NCI-H187 (cell line): ENCODE data around the gene DUOXA2.
"Not testable (repeated sequence)": the region's sequence is repeated elsewhere in the genome, so short reads cannot be mapped to it uniquely, and the experiment has no call there.

Experiments used
- DNase-seq, 2 experiments: peaks; one replicate each; lab custom pipeline; 2025; lab: John Stamatoyannopoulos, UW

Gene DUOXA2

DNA sequence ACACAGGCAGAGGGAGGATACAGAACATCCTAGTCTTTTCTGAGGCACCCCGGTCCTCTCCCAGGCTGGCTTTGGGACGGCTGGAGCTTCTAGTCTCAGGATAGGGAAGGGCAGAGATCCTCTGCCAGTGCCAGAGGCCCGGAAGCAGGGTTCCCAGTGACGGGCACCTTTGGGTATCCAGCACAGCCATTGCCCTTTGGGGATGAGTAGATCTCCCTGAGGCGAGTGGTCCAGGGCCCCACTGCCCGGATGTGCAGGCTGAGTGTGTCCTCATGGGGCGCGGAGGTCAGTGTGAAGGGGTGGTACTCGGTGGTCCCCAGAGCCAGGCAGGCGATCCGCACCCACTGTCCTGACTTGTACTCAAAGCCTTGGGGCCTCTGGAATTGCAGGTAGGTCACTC, 18.5 kb upstream of the DUOXA2 start:
- no peak for DNase-seq

DNA sequence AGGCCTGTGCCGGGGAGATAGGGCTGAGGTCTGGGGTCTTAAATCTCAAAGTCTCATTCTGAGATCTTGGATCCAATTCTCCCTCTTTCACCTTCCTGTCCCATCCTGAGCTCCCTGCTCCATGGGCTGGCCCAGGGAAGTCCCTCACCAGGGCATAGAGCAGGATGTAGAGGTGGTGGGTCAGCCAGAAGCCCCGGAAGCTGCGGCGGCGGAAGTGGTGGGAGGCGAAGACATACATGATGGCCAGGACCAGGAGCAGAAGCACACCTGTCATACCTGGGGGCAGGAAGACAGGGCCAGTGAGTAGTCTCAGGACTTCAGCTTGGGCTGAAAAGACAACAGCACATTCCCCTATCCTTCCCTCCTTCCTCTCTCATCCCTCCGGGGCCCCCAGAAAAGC, 16.7 kb upstream of the DUOXA2 start:
- DNase-seq: no peak

DNA sequence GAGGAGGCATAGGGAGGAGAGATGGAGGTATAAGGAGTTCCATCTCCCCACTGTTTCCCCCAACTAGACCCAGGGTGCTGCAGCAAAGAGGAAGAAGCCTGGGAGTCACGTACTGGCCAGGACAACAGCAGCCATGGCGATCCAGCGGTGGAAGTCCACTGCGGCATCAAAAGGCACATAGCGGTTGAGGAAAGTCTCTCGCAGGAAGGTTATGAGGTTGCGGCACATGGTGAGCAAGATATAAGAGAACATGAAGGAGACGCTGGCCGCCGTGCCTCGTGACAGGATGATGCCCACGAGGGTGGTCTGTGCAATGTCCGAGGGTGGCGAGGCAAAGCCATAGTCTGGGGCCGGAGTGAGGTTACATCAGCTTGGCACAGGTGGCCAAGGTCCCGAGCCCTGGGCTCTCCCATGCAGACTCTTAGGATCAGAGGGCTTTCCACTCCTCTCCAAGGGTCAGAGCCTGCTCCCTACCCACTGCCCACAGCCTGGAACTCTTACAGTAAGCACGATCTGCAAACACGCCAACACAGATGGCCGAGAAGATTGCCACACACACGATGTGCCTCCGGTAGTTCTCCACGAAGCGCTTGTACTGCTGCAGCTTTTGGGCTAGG, 14.5 kb upstream of the DUOXA2 start:
- no peak for DNase-seq

DNA sequence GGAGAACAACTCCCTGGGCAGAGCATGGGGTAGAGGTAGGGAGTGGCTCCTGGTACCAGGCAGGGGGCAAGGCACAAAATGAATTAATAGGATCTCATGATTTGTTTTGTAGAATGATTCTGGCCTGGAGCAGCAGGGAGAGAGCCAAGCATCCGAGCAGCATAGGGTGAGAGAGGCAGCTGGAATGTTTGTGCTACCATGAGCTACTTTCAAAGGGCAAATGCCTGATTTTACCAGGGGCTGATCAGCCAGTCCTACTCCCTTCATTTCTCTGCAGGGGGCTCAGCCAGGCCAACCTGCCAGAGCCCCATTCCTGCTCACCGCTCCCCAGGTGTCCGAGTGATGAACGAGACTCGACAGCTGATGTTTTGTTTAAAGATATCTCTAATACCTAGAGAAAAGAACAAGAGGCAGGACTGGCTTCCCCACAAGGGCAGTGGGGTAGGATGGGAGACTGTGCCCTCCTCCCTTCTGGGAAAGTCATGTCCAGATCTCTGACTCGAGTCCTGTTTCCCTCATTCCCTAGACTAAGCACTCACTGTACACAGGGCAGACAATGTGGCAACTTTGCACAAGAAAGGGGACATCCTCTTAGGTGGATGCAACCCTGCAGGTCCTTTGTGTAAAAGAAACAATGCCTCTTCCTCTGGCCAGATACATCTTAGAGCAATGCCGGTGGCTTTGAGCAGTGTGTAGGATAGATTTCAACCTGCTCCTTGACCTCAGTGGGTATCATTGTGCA, 13.1 kb upstream of the DUOXA2 start:
- DNase-seq: no peak

DNA sequence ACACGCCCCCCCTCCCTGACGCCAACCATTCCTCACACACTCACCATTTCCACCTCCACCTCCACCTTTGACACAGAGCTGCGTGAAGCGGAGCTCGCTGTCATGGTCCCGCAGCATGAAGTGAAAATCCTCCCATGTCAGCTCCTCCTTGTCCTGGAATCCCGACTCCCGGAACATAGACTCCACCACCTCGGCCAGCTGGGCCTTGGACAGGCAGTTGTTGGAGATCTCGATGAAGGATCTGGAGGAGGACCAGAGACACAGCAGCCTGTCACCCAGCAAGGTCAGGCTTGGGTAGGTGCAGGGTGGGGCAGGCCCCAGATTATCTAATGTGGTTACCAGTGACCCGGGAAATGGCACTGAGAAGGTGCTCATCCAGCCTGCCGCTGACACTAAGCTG, 12.4 kb upstream of the DUOXA2 start:
- no peak for DNase-seq

DNA sequence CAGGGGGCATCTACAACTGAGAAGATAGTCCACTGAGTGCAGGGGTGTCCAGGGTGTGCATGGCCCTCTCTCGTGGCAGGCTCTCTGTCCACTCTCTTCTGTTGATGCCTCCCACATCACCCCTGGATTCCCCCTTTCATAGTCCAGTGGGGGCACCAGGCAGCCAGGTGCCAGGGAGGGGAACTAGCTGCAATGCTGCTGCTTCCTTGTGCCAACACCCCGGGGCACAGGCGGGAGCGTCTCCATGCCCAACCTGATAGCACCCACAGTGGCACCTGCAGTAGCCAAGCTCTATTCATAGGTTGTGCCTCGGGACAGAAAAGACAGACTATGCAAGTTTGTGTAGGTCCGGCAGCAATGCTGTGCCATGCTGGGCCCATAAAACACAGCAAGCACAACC, 11.9 kb upstream of the DUOXA2 start:
- DNase-seq: no peak

DNA sequence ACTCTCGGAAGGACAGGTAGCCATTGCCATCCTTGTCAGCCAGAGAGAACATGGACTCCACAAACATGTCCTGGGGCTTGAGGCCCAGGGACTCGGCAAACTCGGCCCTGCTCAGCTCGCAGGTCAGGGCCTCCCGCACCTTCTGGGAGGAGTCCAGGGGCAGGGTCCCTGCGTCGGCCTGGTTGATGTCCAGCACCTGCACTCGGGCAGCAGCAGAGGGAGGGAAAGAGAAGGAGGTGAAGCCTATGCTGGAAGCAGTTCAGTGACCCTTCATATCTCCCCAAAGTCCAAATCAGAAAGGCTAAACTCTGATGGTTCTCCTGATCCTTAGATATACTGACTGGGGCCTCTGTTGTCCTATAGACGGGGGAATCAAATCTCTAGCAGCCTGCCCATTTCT, 10.0 kb upstream of the DUOXA2 start:
- DNase-seq: not testable (repeated sequence)

DNA sequence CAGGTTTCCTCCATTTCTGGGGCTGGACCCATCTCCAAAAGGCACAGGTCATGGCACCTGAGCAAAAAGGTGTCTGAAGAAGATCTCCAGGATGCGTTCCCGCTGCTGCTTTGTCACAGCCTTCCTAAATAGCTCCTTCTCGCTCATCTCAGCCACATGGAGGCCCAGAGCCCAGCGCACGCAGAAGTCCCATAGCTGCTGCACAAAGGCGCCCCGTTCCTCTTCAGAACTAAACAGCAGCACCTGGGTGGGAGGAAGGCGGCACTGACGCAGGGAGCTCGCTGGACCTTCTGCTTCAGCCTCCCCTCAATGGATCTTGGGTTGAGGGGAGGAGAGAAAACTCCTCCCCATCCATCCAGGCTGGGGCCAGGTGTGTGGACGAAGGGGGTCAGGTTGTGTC, 8.5 kb upstream of the DUOXA2 start:
- DNase-seq: no peak

DNA sequence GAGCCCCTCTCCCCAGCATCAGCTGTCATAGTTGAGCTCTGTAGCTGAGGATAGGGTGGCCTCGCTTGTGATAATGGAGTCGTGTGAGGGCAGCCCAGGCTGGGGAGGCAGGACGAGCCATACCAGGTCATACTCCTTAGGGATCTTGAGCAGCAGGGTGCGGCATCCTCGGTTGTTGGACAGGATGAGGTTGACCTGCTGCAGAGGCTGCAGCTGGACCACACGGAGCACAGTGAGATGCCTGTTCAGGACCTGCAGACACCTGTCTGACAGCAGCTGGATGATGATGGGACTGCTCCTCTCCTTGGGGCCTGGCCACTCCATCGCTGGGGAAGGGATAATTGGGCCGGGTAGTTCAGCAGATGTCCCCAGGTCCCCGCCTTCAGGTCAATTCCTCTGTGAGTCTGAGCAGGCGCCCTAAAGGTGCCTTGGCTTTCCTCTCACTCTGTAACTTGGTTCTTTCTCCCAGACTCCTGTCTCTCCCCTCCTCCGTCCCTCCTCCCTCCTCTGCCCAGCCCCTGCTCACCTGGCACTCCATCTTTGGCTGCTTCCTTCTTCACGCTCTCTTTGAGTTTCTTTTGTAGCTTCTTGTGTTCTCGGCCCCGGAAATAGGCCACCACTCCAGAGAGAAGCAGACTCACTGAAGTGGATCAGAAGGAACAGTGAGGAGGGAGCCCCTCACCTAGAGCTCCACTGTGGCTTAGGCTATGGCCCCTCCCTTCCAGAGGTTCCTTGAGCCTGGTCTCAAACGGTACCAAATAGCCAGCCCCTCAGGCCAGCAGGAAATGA, 7.9 kb upstream of the DUOXA2 start:
- DNase-seq: no peak

DNA sequence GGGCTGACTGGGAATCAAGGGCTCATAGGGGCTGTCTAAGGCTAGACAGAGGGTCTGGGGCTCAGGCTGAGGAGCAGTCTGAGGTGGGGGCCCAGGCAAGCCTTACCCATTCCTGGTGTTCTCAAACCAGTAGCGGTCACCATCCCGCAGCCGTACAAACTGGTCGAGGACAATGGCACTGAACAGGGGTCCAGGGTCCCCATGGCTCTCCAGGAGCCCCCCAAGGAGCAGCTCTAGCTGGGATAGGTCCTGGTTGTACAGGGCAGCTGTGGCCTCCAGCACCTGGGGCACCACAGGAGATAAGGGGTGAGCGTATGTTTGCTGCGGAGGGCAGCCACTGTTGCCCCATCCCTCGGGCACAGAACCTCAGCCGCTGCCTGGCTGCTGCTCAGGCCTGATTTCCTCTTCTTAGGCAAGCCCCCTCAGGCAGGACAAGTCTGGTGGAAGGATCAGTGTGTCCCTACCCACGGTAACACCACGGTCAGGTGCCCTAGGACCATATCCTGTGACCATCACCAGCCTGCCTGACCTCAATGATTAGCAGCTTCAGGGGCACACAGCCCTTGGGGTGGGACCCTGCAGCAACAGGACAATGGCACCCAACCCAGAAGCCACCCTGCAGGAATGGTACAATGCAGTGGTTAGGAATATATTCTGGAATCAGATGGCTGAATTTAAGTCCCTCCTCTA, 6.0 kb upstream of the DUOXA2 start:
- DNase-seq: no peak

DNA sequence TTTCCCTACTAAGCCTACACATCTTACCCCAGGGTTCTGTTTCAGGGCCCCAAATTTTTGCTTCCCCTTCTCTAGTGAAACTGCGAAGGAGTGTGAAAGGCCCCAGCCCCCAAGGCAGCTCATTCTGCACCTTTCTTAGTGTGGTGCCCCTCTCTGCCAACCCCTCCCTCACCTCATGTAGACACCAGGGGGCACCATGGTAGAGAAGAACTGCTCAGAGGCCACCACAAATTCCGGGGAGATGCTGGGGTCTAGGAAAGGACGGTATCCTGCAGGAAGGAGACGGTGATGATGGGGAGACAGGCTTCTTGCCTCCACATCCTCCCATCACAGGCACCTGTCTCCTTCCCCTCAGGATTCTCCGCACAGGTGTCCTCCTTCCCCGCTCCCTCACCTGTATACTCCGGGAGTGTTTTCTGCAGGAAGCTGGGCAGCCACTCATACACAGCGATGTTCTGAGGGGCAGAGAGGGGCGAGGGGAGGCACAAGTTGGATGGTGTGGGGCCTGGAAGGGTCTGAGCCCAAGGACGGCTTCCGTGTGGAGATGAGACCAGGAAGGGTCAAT, 3.8 kb upstream of the DUOXA2 start:
- no peak for DNase-seq

DNA sequence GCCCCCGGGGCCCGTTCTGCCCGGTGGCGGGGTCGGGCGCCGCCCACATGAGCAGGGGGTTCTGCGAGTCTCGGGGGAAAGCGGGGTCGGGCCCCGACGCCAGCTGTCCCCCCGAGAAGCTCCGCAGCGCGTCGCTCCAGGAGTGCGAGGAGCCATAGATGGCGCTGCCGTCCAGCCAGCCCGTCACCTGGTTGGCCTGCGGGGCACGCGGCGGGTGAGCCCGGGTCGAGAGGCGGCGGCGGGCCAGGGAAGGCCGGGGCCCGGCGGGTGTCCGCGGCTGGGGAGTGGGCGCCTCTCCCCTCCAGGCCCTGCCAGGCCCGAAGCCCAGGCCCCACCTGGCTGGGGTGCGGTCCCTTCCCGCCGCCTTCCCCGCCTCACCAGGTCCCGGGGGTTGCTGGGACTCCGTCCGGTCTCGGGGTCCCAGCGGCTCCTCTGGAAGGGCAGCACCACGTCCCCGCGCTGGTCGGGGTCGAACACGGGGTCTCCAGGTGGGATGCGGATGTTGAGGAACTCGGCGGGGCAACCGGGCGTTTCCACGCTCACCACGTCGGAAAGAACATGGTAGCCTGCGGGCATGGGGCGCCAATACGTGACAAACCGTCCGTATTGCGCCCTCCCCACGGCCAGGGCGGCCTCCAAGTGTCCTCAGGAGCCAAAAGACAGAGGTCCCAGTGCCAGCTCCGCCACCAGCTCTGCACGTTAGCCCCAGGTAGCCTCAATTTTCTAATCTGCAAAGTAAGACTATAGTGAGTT, 2.6 kb upstream of the DUOXA2 start:
- no peak for DNase-seq

DNA sequence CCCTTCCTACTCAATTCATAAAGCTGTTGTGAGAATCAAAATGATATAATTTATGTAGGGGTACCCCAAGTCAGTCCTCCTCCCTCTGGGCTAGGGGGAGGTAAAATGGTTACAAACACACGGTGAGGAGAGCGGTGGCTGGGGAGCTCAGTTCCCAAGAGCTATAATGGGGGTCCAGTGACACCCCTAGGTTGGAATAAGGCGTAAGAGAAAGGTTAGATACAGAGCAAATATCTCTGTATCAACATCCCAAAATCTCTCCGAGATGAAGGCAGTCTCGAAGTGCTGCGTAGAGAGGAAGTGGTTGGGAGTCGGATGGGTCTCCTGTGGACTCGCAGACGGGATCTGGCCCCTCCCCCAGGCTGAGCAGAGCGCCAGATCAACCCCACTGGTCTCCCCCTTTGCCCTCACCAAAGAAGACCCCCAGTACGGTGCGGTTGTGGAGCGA, 2.0 kb upstream of the DUOXA2 start:
- DNase-seq: no peak

DNA sequence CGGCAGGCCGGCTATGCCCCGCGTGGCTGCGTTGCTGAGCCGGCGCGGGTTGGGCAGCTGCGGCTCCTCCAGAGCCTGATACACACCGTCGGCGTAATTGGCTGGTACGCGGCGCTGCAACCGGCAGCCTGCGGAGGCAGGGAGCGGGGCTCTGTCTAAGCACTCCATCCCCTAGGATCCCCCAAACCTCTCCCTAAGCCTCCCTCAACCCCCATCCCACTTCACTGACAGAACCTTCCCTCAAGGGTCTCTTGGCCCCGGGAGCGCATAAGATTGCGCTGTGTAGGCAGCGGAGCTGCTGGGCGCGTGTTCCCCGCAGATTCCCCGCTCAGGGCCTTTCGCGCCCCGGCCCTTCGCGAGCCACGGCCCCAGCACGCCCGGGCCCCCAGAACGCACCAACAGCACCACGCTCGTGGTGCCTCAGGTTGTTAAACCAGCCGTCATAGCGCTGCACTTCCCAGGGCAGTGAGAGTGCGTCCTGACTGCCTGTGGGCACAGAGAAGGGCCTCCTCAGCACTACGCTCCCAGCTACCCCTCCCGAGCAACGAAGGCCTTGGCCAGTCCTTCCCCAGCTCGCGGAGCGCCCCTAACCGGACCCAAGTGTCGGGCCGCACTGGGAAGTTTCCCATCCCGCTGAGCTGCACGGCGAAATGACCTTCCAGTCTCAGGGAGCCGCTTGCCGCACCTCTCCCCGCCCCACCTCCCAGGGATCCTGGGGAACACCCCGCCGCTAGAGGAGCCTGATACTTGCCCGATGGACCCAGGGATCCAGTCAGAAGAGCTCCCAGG, 1.3 kb upstream of the DUOXA2 start:
- no peak for DNase-seq

DNA sequence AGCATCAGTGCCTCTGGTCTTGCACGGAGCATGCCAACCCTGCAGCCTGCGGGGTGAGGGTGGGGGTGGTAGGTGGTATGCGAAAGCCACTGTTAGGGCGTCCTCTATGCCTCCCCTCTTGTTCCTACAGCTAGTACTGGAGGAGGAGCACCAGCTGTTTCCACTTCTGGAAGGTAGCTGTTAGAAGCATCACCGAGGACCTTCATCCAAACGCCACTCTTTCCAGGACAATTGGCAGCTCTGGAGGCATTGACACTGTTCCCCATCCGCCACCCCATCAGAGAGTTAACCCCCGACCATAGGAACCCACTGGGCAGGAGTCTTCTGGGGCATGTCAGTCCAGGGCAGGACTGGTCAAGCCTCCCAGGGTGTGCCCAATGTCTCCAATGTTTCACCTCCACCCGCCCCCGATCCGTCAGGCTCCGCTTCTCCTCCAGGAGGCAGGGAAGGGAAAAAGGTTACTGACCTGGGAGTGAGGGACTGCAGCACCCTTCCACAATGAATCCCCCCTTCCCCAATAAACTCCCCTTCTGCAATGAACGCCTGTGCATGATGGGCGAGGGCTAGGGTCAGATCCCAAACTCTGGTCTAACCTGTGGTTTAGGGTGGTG, 641 bp upstream of the DUOXA2 start:
- DNase-seq: no peak

DNA sequence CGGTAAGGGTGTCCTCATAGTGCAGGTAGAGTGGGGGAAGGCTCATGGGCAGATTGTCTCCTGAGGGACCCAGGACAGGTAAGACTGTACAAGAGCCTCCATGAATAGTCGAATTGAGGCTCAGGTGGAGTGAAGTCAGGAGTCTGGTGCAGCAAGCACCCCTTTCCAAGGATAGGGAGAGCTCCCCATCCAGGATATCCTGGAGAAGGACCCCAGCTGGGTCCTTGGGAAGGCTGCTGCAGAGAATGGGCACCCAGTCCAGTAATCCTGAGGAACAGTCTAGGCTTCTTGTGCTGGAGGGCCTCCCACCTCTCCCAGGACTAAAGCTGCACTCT, 592 bp downstream of the DUOXA2 start:
- no peak for DNase-seq

DNA sequence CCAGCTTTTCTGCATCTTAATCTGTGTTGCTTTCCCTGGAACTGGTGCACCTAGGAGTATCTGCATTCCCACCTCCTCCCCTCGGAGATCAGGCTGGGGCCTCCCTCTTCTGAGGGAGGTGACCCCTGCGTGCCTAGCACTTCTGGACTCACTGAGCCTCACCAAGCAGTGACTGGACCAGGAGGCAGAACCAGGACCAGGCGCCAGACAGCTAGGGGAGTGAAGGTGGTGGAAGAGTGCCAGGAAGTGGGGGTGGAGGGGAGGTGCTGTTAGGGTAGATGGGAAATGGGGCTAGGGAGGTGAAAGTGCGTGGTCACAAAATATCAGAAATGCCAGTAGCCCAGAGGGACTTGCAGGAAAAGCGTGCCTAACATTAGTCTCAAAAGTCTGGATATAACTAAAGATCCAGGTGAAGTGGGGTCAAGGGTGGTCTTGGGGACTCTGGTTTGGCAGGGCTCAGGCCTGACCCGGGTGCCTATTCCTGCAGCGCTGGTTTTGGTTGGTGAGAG, 1.2 kb downstream of the DUOXA2 start:
- DNase-seq: no peak

DNA sequence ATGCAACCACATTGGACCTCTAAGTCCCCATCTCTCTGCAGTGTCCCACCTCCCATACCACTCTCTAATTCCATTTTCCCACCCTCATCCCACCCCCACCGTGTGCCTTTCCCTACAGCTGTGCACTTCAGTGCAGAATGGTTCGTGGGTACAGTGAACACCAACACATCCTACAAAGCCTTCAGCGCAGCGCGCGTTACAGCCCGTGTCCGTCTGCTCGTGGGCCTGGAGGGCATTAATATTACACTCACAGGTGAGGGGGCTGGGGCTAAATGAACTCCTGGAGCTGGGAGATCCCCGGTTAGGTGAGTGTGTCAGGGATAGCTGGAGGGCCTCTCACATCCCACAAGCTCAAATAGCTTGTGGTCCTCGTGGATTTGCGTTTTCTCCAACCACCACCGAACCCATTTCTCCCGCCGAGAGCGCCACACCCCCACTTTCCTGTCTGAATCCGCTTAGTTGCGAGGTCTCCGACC, 1.9 kb downstream of the DUOXA2 start:
- DNase-seq: no peak

DNA sequence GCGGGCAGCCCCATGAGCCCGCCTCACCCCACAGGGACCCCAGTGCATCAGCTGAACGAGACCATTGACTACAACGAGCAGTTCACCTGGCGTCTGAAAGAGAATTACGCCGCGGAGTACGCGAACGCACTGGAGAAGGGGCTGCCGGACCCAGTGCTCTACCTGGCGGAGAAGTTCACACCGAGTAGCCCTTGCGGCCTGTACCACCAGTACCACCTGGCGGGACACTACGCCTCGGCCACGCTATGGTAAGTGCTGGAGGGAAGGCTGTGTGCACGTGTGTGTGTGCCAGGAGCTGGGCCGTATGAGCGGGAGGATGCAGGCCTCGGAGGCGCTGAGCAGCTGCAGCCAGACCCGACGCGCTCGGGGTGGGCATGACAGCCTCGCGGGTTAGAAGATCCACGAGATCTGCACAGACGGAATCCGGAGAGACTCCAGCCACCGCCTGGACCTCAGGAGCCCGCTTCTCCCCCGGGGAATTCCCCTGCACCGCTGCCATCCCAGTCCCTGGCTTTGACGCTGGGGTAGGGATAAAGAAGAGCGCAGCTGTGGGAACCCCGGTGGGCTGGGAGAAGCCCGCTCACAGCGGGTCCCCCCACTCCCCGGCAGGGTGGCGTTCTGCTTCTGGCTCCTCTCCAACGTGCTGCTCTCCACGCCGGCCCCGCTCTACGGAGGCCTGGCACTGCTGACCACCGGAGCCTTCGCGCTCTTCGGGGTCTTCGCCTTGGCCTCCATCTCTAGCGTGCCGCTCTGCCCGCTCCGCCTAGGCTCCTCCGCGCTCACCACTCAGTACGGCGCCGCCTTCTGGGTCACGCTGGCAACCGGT, 2.6 kb downstream of the DUOXA2 start:
- DNase-seq: no peak
